CD4-positive, alpha-beta T cell treated with Interleukin-12 subunit alpha and Interleukin-12 subunit beta, for 1 hour (primary cell): Measurements from ENCODE around the gene TMEM95.

Experiments used
- DNase-seq: peaks from one replicate; pipeline ENCODE4 v3.0.0-alpha.2; 2020

Gene TMEM95

GRCh38 chr17:7405350-7406234, 50.6 kb downstream of the TMEM95 start:
- no peak for DNase-seq

- no peak for DNase-seq
Measured at GRCh38 chr17:7406235-7406825, 51.4 kb downstream of the TMEM95 start.
